SK-N-MC (cell line): ENCODE measurements around the gene SLC16A12.

Experiments
- EZH2 ChIP-seq: fragments of 200-600 bp; sonication (generic); IDR thresholded peaks from one replicate; pipeline ENCODE4 v1.6.1; 2017; ENCODE audit warnings: antibody characterized with exemption
- POLR2AphosphoS5 ChIP-seq: IDR thresholded peaks from 2 replicates; pipeline ENCODE4 v1.6.1; 2012; ENCODE audit warnings: mild to moderate bottlenecking, low read depth, low read length, borderline replicate concordance

DNA sequence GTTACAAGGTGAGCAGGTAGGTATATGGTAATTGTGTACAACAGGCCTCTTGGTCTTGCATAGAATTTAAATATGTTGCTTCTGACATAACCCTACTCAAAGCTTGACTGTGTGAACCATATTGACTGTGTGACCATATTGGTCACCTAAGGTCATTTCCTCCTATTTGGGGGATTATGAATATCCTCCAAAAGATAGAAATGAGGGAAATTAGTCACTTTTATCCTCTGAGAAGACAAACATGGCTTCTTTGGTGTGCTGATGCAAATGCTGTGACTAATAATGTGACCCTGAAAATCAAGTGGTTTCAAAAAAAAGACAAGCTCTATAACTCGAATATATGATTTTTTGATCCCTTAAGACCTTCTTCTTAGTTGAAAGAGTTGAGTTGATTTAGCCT lies 93.1 kb downstream of the SLC16A12 start:
- TF ChIP-seq POLR2AphosphoS5 (no peak), EZH2 (no peak)
